Left forelimb (tissue), 1 donor: Measurements from ENCODE around the gene CROCC2.

ENCODE experiments used
- DNase-seq: peaks from one replicate; pipeline ENCODE4 v3.0.0-alpha.2; 2018; ENCODE audit warnings: low spot score

CROCC2 gene

DNA sequence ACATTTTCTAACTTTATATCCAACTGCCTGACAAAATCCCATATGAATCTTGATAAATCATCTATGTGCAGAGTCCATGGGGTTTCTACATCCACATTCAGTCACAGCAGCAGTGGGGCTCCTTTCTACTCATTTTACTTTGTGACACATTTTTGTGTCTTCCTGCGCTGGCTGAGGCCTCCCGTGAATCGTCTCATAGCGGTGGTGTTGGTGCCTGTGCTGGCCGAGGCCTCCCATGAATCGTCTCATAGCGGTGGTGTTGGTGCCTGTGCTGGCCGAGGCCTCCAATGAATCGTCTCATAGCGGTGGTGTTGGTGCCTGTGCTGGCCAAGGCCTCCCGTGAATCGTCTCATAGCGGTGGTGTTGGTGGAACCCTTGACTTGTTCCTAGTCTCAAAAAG is 109.3 kb downstream of the CROCC2 start:
- DNase-seq = no peak

DNA sequence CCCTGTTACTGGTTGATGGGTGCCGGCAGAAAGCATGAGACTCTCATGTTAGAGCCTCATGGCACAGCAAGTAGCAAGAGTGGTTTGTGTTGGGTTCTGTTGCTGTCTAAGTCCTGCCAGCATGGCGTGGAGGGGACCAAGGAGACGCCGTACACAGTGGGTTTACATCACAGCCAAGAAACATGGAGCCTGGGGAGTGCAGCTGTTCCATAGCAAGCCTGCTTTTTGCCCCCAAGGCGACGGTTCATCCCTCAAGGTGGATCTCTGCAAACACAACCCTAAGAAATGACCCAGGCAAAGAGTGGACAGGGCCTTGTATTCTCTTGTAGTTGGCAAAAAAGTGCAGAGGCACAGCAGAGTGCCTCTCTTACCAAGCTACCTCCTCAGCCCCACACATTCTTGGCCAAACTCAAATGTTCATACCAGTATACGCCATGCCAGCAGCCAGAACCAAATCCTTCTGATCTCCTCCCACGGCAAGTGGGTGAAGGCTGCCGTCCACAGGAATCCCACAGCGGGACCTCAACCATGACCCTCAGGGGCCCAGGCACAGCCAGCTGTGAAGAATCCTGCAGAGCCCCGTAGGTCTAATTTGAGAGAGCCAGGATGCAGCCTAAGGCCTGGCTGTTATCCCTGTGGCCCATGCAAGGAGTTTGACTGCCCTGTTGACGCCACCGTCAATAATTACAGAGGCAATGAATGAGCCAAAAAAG is 111.2 kb downstream of the CROCC2 start:
- DNase-seq = no peak

DNA sequence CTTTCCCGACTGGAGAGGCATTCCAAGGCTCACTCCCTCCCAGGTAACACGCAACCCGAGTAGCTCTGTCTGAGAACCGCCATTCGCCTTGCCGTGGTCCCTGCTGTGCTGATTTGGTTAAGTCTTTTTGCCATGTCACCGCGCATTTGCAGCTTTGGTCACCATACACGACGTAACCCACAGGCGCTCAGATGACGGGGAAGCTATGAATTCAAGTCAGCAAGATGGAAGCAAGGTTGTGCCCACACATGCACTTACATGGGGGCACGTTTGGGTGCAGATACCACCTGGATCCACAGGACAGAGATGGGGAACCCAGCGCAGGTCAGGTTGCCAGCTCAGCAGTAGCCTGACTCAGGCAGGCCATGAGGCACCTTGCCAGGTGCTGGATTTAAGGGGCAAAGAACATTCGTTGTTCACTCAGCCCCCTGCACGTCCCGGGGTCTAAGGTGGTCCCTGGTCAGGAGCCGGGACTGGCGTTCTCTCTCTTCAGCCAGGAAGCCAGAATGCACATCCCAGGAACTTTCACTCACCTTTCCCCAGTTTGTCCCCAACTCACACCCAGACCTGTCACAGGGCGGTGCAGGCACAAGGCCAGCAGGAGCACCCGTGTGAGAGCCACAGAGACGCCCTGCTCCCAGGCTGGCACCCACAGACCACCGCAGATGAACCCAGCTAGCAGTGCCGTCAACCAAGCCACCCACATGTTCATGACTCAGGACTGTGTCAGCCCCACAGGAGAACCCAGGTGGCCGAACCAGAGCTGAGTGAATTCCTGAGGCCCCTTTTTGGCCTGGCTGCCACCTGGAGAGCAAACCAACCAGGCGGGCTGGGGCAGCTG is 112.1 kb downstream of the CROCC2 start:
- DNase-seq = peak; percentile 59

DNA sequence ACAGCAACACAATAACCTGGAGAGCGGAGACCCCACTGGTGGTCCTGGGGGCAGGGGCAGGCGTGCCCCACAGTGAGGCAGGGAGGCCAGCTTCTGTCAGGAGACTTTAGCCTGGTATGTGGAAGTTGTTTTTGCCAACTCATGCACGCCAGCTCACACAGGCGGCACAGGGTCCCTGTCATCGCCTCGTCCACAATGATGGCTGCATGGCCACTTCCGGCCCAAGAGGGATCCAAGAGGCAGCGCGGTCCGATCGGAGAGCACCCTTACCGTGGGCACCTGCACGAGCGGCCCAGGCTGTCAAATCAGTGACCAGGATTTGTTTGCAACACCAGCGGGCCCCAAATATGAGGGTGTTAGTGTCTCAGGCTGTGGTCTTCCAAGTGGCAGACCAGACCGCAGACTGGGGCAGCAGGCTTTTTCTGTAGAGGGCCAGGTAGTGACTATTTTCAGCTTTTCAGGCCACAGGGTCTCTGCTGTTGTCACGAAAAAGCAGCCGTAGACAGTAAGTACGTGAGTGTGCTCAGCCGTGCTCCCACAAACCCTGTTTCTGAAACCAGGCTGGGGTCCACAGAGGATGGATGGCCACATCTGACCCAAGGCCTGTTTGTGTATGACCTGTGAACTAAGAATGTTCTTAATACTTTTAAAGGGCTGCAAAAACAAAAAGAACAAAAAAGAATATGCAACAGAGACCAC is 113.5 kb downstream of the CROCC2 start:
- no peak for DNase-seq

DNA sequence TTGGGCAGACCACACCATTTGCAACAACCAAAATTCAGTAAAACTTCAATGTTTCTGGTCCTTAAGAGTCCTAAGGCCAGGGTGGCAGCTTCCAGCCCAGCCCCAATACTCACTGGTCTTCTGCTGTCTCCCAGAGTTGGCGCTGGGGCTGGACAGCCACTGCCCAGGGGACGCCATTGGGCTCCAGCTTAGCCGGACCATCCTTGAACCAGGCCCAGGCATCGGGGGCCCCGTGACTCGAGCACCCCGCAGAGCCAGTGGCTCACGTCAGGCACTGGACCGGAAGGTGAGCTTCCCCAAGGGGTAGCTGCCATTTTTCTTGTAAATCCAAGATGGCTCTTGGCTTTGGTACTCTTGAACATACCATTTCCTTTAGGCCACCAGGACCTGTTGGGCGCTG is 114.1 kb downstream of the CROCC2 start:
- DNase-seq = no peak

DNA sequence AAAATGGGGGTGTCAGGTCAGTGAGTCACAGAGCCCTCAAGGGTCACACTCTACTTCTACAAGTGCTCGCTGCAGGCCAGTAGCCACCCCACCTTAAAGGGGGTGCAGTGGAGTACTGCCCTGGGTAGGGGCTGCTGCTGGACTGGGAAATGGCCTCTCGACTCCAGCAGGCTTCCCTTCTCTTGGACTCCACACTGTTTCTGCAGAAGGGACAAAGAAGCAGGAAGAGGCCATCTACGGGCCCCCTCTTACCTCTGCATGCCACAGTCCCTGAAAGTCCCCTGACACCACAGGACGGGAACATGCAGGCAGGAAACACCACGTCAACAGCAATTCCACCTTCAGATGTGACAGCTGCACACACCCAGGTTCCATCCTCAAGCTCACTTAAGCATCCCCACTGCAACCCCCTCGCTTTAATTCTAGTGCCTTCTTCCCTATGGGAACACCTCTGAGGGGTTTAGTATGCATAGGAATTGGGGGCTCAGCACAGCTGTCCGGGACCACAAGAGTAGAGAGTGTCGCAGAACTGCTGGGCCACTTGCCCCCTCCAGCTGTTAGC is 114.6 kb downstream of the CROCC2 start:
- no peak for DNase-seq

DNA sequence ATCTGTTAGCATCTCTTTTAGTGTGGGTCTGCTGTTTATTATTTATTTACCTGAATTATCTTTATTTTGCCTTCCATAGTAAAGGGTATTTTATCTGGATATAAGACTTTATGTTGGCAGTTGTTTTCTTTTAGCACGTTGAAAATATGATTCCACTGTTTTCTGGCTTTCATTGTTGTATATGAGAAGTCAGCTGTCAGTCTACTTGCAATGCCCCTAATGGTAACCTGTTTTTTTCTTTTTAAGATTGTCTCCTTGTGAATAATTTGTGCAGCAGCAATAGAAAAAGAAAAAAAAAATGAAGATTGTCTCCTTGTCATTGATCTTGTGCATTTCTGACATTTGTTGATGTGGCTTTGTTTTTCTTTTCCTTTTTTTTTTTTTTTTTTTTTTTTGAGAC is 119.5 kb downstream of the CROCC2 start:
- DNase-seq = no peak

DNA sequence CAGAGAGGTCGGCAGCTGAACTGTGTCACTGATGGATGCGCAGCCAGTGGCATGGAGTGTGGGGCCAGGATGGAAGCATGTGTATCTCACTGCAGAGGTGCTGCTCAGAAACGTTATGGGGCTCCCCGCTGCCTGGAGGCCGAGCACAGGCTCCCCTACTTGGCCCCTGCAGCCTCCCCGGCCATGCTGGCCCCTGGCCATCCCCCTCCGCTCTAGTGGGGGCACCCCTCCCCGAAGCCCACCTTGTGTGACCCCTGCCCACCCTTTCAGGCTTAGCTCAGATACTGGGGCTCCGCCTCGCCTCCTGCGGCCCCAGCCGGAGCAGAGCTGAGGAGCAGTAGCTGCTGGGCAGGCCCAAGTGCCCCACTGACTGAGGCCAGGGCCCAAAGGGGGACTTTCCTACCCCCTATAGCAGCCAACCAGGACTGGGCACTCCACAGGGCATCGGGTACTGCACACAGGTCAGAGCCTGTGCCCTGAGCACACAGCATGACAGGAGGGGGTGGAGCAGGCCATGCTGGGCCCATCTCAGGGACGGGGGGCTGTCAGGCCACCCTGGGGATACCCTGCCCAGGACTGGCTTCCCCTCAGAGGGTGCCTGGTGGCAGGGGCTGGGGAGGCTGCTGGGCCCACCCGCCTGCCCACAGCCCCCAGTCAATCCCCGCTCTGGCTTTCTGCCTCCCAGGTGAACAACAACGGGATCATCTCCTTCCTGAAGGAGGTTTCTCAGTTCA is 123.6 kb downstream of the CROCC2 start:
- DNase-seq = no peak

DNA sequence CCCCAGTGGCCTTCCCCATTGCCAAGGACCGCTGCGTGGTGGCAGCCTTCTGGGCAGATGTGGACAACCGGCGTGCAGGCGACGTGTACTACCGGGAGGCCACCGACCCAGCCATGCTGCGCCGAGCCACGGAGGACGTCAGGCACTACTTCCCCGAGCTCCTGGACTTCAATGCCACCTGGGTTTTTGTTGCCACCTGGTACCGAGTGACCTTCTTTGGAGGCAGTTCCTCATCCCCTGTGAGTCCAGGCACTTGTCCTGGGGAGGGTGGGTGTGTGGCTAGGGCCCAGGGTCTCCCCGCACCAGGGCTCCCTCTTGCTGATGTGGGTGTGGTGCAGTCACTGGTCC is 124.2 kb downstream of the CROCC2 start:
- no peak for DNase-seq

DNA sequence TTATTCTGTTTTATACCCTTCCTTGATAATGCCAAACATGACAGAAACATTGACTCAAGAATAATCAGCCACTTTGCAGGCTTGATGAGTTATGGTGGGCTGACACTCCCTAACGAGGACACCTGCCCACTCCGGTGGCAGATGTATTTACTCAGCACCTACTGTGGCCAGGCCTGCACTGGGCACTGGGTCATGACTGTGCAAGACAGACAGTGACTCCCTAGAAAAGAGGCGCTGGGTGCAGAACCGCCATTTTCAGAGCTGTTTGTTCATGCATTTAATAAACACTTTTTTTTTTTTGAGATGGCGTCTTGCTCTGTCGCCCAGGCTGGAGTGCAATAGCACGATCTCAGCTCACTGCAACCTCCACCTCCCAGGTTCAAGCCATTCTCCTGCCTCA is 124.7 kb downstream of the CROCC2 start:
- no peak for DNase-seq

DNA sequence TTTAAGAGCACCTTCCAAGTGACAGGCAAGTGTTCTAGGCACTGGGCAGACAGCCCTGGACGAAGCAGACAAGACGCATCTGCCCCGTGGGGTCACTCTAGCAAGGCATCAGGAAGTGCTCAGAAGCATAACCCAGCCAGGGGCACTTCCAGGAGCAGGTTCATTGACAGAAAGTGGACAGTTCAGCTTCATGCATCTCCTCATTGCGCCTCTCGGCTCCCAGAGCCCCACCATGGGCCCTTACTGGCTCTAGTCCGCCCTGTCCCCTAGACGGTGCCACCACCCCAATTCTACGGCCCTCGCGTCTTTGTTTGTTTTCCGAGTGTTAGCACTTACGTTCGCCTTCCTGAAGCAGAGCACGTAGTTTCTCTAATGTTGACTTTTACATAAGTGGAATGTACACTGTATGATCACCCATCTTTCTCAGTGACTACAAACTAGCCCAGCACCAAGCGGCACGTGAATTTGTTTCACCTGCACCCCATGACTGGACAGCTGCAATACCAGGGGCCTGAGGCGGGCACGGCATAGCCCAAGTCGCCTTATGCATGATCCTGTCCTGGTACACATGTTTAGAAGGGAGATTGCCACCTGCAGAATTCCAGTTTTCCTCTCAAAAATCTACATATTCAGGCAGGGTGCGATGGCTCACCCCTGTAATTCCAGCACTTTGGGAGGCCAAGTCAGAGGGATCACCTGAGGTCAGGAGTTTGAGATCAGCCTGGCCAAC is 125.5 kb downstream of the CROCC2 start:
- DNase-seq = no peak

DNA sequence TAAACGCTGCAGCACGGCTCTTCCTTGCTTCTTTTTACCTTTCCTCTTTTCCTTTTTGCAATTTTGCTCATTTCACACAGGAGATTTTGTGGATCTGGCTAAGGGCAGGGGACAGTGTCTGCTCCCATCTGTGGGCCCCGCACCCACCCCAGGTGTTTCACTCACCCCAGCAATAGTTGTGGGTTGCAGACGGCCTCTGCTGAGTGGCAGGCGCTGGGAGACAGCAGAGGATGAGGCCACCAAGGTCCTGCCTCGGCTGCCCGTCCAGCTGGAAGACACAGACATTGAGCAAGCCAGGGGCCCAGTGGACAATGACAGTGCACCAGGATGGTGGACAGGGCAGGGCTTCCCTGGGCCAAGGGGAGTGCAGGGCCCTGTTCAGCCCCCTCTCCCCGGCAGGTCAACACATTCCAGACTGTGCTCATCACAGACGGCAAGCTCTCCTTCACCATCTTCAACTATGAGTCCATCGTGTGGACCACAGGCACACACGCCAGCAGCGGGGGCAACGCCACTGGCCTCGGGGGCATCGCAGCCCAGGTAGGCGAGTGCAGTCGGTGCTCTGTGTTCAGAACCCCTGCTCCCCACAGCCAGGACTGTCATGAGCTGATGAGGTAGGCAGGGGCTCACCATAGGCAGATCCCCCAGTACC is 127.3 kb downstream of the CROCC2 start:
- no peak for DNase-seq

DNA sequence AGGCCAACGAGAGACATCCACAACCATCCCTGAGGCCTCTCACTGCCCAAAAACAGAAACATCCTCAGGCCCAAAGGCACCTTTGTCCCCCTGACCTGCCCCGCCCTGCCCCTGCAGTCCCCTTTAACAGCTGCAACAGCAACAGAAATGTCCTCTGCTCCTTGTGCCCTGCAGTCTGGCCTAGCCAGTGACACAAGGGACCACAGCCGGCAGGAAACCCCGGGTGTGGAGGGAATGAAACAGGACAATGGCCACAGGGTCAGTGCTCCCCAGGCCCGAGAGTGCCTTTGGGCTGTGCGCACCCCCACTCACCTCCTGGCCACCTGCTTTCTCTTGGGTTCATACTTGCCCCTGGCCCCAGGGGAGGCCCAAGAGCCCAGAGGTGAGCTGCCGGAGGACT is 127.9 kb downstream of the CROCC2 start:
- no peak for DNase-seq

DNA sequence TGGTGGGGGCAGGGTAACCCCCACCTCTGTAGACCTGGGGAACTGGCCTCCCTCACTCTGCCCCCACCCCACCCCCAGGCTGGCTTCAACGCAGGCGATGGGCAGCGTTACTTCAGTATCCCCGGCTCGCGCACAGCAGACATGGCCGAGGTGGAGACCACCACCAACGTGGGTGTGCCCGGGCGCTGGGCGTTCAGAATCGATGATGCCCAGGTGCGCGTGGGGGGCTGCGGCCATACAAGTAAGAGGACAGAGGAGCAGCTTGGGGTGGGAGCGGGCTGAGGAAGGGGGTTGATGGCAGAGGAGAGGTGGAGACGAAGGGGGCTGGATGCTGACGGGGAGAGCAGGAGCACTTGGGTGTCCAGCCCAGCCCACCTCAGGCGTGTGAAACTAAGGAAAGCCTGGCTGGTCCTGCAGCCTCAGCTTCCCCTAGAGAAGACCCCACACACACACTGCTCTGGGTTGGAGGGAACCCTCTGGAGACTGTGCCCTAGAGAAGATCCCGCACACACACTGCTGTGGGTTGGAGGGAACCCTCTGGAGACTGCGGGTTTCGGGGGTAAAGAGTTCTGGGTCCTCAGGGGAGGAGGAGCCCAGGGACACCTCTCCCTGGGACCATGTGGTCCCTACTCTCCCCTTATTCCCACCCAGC is 128.5 kb downstream of the CROCC2 start:
- no peak for DNase-seq

DNA sequence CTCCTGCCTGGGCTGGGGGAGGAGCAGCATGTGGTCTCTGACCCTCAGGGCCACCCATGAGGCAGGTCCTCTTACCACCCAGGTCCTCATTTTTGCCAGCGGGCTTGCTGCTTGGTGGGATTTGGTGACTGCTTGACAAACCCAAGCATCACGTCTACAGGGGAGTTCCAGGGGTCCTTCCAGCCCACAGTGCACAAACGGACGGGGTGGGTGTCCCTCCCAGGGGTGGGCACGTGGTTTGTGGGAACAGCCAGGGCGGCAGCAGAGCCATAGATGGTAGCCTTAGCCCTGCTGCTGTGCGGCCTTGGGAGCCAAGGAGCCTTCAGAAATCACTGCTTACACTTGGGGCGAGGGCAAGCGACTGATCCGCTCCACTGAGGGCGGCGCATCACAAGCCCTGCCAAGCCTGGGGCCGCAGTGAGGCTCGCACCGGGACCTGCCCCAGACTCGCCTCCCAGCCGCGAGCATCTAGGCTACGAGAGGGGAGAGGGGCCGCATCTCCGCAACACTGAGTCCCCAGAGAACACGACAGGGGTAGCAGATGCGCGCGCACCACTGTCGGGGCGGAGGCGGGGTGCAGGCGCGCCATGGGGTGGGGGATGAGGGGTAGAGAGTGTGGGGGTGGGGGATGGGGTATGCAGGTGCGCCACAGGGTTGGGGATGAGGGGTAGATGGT is 129.1 kb downstream of the CROCC2 start:
- no peak for DNase-seq

DNA sequence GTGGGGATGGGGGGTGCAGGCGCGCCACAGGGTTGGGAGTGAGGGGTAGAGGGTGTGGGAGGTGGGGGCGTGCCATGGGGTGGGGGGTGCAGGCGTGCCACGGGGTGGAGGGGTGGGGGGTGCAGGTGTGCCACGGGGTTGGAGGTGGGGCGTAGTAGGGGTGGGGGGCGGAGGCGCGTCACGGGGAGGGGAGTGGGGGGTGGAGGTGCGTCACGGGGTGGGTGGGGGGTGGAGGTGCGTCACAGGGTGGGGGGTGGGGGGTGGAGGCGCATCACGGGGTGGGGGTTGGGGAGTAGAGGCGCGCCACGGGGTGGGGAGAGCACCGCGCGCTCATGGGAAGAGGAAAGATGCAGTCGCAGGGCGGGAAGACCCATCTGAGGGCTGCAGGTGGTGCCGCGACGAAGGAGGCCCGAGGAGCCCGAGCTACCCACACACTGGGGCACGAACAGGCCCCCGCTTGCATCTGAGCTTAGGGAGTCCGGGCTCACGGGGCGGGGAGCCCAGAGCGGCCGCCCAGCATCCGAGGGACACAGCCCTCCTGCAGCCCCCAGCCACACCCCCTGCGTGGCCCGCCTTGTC is 129.8 kb downstream of the CROCC2 start:
- DNase-seq = no peak

DNA sequence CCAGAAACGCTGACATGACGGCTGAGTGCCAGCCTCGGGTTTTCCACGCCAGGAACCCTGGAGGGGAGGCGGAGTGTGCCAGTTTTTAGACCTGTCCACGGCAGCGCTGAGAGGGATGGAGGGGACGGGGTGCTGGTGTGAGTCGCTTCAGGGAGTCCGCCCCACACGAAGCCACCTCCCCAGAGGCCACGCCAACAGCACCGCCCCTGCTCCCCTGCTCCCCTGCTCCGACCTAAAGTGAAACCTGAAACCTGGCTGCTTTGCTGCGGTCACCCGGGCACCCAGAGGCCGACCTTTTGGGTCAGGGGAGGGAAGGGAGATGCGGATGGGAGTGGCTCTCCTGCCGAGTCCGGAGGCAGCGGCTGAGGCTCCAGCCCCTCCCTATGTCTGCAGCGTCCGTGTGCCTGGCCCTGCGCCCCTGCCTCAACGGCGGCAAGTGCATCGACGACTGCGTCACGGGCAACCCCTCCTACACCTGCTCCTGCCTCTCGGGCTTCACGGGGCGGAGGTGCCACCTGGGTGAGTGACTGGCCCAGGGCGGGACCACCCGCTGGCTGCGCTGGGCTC is 130.3 kb downstream of the CROCC2 start:
- DNase-seq = no peak

DNA sequence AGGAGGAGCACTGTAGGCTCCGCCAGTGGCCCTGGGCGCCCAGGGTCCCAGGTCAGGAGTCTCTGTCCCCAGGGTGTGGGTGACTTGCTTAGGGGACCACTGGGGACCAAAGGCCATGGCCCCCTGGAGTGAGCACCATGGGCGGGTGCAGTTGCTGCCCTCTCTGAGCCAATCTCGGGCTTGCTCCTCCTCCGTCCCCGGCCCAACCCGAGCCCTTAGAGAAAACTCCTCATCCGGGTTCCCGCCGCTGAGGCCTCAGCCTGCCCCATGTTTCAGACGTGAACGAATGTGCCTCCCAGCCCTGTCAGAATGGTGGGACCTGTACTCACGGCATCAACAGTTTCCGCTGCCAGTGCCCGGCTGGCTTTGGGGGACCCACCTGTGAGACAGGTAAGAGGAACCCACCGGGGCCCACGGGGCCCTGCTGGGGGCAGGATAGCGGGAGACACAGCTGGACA is 130.9 kb downstream of the CROCC2 start:
- DNase-seq = no peak

DNA sequence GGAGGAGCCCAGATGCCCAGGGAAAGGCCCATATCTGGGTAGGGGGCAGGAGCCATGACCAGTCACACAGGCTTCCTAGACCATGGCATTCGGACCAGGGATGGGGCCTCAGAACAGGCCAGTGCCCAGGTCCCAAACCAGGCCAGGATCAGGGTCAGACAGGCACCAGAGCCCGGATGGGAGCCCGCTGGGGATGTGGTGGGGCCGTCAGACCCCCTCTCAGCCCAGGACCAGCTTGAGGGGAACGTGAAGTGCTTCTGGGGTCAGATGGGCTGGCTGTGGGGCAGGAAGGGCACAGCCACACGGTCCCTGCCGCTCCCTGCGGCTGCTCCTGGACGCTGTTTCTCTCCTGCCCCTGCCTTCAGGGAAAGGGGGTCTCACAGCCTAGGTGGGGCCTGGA is 131.4 kb downstream of the CROCC2 start:
- DNase-seq = no peak
